ENCODE measurements around the gene ACAP2. TPM values are rescaled to one million over a fixed set of nuclear protein-coding genes. Genes with fewer than 3 reads are reported as not detected.

The ACAP2 gene
- total and polyA plus RNA-seq, 2 experiments from 2014 or later, result 45.6 to 104 TPM

DNA sequence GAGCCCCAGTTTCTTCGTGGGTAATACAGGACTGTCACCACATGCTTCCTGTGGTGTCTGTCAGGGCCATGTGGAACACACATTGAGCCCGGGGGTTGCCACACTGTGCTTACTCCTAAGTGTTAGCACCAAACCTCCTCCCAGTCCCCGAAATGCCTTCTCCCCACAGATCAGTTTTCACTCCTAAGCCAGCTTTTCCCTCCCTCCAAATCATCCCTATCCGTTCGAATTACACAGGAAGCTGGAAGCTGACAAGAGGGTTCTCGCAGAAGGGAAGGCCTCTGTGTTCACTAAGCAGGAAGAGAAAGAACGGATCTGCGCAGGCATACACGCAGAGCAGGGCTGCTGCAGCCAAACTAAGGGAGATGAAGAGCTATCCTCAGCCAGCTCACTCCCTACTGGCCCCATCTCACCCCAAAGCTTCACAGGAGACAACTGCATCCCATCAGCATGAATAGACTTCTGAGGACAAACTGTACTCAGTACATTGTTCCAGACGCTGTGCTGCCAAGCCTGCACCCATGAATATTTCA is 204.2 kb downstream of the ACAP2 start:
- H3K9me2 ChIP-seq (ENCODE audit: insufficient read depth), result no peaks in the 10 kb centered on the region
- Mint-ChIP-seq H3K27me3 (ENCODE audit: insufficient read depth, low read depth, poor library complexity) (peaks cover 13% of the 10 kb centered on the region), H3K27ac (peak overlapping the region; percentile 22; the same call in 1 of the 2 replicates), H3K9me3 (peaks cover 5% of the 10 kb centered on the region; the same call in 2 of the 3 replicates), H3K36me3 (ENCODE audit: low read depth) (peaks cover 23% of the 10 kb centered on the region; the same call in 2 of the 3 replicates), H3K4me3 (no peak overlapping the region), H3K4me1 (peaks cover 41% of the 10 kb centered on the region)
- no peak overlapping the region for H3K4me3 ChIP-seq
- H4K20me1 ChIP-seq (replicated peaks; ENCODE audit: insufficient read depth), result peaks cover 16% of the 10 kb centered on the region
- no peak overlapping the region for H3K27ac ChIP-seq (ENCODE audit: low read depth)
- no peak overlapping the region for H3K4me2 ChIP-seq
- no peak overlapping the region for H2AFZ ChIP-seq
- no peaks in the 10 kb centered on the region for H3F3A ChIP-seq (replicated peaks; ENCODE audit: low read depth)
- peaks cover 43% of the 10 kb centered on the region for H3K79me2 ChIP-seq (replicated peaks; ENCODE audit: insufficient read depth)
- no peaks in the 10 kb centered on the region for H3K27me3 ChIP-seq (ENCODE audit: insufficient read depth)
- no peaks in the 10 kb centered on the region for H3K36me3 ChIP-seq (ENCODE audit: insufficient read depth)
- peaks cover 18% of the 10 kb centered on the region for H3K4me1 ChIP-seq (ENCODE audit: insufficient read depth)
- DNase-seq (ENCODE audit: low spot score), result no peak
- ATAC-seq, result peak; percentile 24
- TF ChIP-seq, protein P1, sequence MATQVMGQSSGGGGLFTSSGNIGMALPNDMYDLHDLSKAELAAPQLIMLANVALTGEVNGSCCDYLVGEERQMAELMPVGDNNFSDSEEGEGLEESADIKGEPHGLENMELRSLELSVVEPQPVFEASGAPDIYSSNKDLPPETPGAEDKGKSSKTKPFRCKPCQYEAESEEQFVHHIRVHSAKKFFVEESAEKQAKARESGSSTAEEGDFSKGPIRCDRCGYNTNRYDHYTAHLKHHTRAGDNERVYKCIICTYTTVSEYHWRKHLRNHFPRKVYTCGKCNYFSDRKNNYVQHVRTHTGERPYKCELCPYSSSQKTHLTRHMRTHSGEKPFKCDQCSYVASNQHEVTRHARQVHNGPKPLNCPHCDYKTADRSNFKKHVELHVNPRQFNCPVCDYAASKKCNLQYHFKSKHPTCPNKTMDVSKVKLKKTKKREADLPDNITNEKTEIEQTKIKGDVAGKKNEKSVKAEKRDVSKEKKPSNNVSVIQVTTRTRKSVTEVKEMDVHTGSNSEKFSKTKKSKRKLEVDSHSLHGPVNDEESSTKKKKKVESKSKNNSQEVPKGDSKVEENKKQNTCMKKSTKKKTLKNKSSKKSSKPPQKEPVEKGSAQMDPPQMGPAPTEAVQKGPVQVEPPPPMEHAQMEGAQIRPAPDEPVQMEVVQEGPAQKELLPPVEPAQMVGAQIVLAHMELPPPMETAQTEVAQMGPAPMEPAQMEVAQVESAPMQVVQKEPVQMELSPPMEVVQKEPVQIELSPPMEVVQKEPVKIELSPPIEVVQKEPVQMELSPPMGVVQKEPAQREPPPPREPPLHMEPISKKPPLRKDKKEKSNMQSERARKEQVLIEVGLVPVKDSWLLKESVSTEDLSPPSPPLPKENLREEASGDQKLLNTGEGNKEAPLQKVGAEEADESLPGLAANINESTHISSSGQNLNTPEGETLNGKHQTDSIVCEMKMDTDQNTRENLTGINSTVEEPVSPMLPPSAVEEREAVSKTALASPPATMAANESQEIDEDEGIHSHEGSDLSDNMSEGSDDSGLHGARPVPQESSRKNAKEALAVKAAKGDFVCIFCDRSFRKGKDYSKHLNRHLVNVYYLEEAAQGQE (IDR thresholded peaks at IDR 0.05; ENCODE audit: unreplicated experiment), result no peak
- no peak for TF ChIP-seq ZNF331 (CRISPR knock-in tag; IDR thresholded peaks at IDR 0.05; ENCODE audit: low read depth)
- TF ChIP-seq, protein P2, sequence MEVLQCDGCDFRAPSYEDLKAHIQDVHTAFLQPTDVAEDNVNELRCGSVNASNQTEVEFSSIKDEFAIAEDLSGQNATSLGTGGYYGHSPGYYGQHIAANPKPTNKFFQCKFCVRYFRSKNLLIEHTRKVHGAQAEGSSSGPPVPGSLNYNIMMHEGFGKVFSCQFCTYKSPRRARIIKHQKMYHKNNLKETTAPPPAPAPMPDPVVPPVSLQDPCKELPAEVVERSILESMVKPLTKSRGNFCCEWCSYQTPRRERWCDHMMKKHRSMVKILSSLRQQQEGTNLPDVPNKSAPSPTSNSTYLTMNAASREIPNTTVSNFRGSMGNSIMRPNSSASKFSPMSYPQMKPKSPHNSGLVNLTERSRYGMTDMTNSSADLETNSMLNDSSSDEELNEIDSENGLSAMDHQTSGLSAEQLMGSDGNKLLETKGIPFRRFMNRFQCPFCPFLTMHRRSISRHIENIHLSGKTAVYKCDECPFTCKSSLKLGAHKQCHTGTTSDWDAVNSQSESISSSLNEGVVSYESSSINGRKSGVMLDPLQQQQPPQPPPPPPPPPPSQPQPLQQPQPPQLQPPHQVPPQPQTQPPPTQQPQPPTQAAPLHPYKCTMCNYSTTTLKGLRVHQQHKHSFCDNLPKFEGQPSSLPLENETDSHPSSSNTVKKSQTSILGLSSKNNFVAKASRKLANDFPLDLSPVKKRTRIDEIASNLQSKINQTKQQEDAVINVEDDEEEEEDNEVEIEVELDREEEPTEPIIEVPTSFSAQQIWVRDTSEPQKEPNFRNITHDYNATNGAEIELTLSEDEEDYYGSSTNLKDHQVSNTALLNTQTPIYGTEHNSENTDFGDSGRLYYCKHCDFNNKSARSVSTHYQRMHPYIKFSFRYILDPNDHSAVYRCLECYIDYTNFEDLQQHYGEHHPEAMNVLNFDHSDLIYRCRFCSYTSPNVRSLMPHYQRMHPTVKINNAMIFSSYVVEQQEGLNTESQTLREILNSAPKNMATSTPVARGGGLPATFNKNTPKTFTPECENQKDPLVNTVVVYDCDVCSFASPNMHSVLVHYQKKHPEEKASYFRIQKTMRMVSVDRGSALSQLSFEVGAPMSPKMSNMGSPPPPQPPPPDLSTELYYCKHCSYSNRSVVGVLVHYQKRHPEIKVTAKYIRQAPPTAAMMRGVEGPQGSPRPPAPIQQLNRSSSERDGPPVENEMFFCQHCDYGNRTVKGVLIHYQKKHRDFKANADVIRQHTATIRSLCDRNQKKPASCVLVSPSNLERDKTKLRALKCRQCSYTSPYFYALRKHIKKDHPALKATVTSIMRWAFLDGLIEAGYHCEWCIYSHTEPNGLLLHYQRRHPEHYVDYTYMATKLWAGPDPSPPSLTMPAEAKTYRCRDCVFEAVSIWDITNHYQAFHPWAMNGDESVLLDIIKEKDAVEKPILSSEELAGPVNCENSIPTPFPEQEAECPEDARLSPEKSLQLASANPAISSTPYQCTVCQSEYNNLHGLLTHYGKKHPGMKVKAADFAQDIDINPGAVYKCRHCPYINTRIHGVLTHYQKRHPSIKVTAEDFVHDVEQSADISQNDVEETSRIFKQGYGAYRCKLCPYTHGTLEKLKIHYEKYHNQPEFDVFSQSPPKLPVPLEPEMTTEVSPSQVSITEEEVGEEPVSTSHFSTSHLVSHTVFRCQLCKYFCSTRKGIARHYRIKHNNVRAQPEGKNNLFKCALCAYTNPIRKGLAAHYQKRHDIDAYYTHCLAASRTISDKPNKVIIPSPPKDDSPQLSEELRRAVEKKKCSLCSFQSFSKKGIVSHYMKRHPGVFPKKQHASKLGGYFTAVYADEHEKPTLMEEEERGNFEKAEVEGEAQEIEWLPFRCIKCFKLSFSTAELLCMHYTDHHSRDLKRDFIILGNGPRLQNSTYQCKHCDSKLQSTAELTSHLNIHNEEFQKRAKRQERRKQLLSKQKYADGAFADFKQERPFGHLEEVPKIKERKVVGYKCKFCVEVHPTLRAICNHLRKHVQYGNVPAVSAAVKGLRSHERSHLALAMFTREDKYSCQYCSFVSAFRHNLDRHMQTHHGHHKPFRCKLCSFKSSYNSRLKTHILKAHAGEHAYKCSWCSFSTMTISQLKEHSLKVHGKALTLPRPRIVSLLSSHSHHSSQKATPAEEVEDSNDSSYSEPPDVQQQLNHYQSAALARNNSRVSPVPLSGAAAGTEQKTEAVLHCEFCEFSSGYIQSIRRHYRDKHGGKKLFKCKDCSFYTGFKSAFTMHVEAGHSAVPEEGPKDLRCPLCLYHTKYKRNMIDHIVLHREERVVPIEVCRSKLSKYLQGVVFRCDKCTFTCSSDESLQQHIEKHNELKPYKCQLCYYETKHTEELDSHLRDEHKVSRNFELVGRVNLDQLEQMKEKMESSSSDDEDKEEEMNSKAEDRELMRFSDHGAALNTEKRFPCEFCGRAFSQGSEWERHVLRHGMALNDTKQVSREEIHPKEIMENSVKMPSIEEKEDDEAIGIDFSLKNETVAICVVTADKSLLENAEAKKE (CRISPR knock-in tag; IDR thresholded peaks at IDR 0.05), result no peak
- TF ChIP-seq, protein P3, sequence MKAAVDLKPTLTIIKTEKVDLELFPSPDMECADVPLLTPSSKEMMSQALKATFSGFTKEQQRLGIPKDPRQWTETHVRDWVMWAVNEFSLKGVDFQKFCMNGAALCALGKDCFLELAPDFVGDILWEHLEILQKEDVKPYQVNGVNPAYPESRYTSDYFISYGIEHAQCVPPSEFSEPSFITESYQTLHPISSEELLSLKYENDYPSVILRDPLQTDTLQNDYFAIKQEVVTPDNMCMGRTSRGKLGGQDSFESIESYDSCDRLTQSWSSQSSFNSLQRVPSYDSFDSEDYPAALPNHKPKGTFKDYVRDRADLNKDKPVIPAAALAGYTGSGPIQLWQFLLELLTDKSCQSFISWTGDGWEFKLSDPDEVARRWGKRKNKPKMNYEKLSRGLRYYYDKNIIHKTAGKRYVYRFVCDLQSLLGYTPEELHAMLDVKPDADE (IDR thresholded peaks at IDR 0.05), result no peak
- TF ChIP-seq POLR2AphosphoS5 (IDR thresholded peaks at IDR 0.05; ENCODE audit: low read depth), result no peak
- no peak for TF ChIP-seq EZH2 (IDR thresholded peaks at IDR 0.05; ENCODE audit: low read depth, unreplicated experiment)
- no peak for TF ChIP-seq CREB1 (CRISPR knock-in tag; IDR thresholded peaks at IDR 0.05; ENCODE audit: low read depth)
- TF ChIP-seq STAT1 (IDR thresholded peaks at IDR 0.05; ENCODE audit: unreplicated experiment), result no peak
- TF ChIP-seq, protein P4, sequence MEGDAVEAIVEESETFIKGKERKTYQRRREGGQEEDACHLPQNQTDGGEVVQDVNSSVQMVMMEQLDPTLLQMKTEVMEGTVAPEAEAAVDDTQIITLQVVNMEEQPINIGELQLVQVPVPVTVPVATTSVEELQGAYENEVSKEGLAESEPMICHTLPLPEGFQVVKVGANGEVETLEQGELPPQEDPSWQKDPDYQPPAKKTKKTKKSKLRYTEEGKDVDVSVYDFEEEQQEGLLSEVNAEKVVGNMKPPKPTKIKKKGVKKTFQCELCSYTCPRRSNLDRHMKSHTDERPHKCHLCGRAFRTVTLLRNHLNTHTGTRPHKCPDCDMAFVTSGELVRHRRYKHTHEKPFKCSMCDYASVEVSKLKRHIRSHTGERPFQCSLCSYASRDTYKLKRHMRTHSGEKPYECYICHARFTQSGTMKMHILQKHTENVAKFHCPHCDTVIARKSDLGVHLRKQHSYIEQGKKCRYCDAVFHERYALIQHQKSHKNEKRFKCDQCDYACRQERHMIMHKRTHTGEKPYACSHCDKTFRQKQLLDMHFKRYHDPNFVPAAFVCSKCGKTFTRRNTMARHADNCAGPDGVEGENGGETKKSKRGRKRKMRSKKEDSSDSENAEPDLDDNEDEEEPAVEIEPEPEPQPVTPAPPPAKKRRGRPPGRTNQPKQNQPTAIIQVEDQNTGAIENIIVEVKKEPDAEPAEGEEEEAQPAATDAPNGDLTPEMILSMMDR (conservative IDR thresholded peaks at IDR 0.05; ENCODE audit: low read depth in 2 of 2), result no peak
